ENCODE results near the gene AHCY. TPM values are rescaled to one million over a fixed set of nuclear protein-coding genes. Genes with fewer than 3 reads are reported as not detected.
"Not testable (repeated sequence)": the region's sequence is repeated elsewhere in the genome, so short reads cannot be mapped to it uniquely, and the experiment has no call there.

AHCY gene
- total RNA-seq, 4 donors from 2014 or later: 50.4 to 71.5 (median 58.0) TPM

DNA sequence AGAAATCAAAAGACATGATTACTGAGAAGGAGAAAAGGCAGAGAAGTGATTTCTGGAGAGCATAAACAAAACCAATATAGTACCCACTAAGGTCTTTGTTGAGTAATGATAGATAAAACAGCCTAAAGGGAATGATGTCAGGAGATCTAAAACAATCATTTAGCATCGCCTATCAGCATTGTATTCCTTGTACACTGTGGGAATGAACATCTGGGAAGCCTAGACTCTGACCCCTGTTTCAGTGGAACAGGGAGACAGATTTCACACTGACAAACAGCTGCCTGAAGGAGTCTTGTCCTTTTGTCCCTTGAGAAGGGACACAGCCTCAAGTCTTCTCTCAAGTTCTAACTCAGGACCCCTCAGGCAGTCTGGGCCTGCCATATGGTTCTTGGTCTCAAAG is 60.3 kb downstream of the AHCY start:
- Histone ChIP-seq H3K4me3 (no peak overlapping the region), H3K27ac (no peak overlapping the region), H3K9me3 (peaks cover 0 to 5% (median 0%) of the 10 kb centered on the region in 3 donors), H3K27me3 (no peaks in the 10 kb centered on the region), H3K36me3 (no peaks in the 10 kb centered on the region), H3K4me1 (no peaks in the 10 kb centered on the region)
- TF ChIP-seq POLR2A (IDR thresholded peaks at IDR 0.05) (no peak), EP300 (IDR thresholded peaks at IDR 0.05) (no peak), POLR2AphosphoS5 (IDR thresholded peaks at IDR 0.05) (no peak)
- TF ChIP-seq, protein P1, sequence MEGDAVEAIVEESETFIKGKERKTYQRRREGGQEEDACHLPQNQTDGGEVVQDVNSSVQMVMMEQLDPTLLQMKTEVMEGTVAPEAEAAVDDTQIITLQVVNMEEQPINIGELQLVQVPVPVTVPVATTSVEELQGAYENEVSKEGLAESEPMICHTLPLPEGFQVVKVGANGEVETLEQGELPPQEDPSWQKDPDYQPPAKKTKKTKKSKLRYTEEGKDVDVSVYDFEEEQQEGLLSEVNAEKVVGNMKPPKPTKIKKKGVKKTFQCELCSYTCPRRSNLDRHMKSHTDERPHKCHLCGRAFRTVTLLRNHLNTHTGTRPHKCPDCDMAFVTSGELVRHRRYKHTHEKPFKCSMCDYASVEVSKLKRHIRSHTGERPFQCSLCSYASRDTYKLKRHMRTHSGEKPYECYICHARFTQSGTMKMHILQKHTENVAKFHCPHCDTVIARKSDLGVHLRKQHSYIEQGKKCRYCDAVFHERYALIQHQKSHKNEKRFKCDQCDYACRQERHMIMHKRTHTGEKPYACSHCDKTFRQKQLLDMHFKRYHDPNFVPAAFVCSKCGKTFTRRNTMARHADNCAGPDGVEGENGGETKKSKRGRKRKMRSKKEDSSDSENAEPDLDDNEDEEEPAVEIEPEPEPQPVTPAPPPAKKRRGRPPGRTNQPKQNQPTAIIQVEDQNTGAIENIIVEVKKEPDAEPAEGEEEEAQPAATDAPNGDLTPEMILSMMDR (IDR thresholded peaks at IDR 0.05): no peak
- 70 to 75% methylated on average over 1 of the region's 1 CpG for WGBS, 2 donors (ENCODE audit: low coverage in 1 of 2)
- no peak for ATAC-seq

DNA sequence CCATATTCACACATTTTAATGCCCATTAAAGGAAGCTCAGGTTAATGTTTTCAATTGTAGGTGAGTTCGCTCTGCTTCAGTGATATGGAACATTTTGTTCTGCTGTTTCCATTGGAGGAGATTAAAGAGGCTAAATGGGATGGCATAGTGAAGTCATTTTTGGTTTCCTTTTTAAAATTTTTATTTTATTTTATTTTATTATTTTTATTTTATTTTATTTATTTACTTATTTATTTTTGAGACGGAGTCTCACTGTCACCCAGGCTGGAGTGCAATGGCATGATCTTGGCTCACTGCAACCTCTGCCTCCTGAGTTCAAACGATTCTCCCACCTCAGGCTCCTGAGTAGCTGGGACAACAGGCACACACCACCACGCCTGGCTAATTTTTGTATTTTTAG is 61.1 kb downstream of the AHCY start:
- H3K9me3 ChIP-seq: peaks cover 0 to 13% (median 0%) of the 10 kb centered on the region in 3 donors
- not testable (repeated sequence) for H3K27me3 ChIP-seq, H3K4me3 ChIP-seq, H3K36me3 ChIP-seq, ATAC-seq, H3K27ac ChIP-seq, H3K4me1 ChIP-seq
- WGBS, 2 donors (ENCODE audit: low coverage in 1 of 2): 83 to 89% methylated on average over 3 to 4 of the region's 4 CpGs

DNA sequence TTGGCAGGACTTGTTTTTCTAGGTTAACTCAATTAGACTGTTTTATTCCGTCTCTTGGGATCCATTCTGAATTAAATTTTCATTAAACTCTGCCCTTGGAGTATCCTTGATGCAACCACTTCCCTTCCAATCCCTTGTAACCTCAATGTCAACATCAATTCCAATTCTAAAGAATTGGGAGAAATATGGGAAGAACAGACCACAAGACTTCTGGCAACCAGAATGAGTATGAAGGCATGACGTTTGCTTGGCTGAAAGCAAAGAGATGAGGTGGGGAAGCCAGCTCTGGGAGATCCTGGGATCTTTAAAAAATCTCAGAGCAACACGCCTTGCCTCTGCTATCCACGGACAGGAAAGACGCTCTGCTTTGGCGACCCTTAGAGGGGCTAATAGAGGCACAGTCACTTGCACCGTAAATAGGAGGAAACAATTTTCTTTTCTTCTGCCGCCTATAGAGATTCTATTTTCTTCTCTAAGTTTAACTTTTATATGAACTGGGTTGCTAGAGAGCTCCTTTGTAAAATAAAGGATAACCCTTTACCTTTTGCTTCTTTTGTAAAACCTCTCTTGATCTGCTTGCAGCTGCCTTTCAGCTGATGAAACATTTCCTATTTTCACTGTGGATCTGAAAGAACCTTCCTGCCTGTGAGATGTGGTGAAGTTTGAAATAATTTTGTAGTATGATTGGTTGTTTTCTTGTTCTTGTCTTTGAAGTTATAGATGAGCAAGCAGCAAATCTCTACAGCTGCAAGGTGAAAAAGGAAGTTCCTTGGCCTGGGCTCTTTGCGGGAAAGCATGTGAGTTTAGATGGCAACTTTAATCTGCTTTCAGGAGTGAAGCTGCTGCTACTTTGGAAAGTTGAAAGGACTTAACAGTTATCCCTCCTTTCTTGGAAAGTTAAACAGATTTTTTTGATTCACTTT is 62.2 kb downstream of the AHCY start, which contains the start of gene ASIP:
TSS of gene ASIP (plus strand) at position 731 of the 923 bp plus-strand sequence. CDS start 18,952 bp downstream, outside the sequence.
- H3K27me3 ChIP-seq: no peaks in the 10 kb centered on the region
- no peaks in the 10 kb centered on the region for H3K36me3 ChIP-seq
- TF ChIP-seq, protein P1 (IDR thresholded peaks at IDR 0.05): no peak
- TF ChIP-seq POLR2AphosphoS5 (IDR thresholded peaks at IDR 0.05) (no peak), EP300 (IDR thresholded peaks at IDR 0.05) (no peak), POLR2A (IDR thresholded peaks at IDR 0.05) (no peak)
- H3K4me3 ChIP-seq: no peak within 1 kb of the TSS
- no peak within 1 kb of the TSS for H3K27ac ChIP-seq
- WGBS, 2 donors (ENCODE audit: low coverage in 1 of 2): 59 to 63% methylated on average over 7 to 9 of the region's 9 CpGs
- ATAC-seq: no peak
- peaks cover 0 to 18% (median 0%) of the 10 kb centered on the region in 3 donors for H3K9me3 ChIP-seq
- H3K4me1 ChIP-seq: no peaks in the 10 kb centered on the region

DNA sequence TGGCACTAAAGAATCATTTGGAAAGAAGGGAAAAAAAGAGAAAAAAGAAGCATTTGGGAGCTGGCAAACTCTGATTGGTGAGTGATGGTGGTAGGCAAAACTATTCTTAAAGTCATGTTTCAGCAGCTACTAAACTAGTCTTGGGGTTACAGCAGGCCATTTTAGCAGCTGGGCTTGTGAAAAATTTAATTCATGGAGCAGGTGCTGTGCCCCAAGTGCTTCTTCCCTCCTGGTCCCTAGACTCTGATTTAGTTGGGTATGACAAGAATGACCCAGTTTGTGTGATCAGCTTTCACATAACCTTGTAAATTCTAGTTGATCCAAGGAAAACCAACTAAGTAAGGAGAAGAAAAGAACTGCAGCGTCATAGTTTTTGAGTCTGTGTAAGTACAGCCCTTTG is 63.0 kb downstream of the AHCY start:
- ATAC-seq: no peak
- Histone ChIP-seq H3K4me1 (no peaks in the 10 kb centered on the region), H3K27me3 (no peaks in the 10 kb centered on the region), H3K9me3 (peaks cover 0 to 18% (median 0%) of the 10 kb centered on the region in 3 donors), H3K27ac (no peak overlapping the region), H3K36me3 (no peaks in the 10 kb centered on the region), H3K4me3 (no peak overlapping the region)
- TF ChIP-seq POLR2AphosphoS5 (IDR thresholded peaks at IDR 0.05) (no peak), POLR2A (IDR thresholded peaks at IDR 0.05) (no peak)
- TF ChIP-seq, protein P1 (IDR thresholded peaks at IDR 0.05): no peak
- 80 to 100% methylated on average over 1 of the region's 1 CpG for WGBS, 2 donors (ENCODE audit: low coverage in 1 of 2)

DNA sequence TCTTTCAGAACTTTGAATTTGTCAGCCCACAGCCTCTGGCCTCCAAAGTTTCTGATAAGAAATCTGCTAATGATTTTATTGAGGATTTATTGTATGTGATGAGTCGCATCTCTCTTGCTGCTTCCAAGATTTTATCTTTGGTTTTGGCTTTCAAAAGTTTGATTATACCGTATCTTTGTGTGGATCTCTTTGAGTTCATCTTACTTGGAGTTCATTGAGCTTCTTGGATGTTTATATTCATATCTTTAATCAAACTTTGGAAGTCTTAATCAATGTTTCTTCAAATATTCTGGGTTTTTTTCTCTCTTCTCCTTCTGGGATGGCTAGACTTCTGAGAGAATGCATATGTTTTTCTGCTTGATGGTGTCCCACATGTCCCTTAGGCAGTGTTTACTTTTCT is 65.2 kb downstream of the AHCY start:
- 96 to 100% methylated on average over 2 of the region's 2 CpGs for WGBS, 2 donors (ENCODE audit: low coverage in 1 of 2)
- no peaks in the 10 kb centered on the region for H3K4me1 ChIP-seq
- no peaks in the 10 kb centered on the region for H3K36me3 ChIP-seq
- TF ChIP-seq POLR2AphosphoS5 (IDR thresholded peaks at IDR 0.05) (no peak), EP300 (IDR thresholded peaks at IDR 0.05) (no peak), POLR2A (IDR thresholded peaks at IDR 0.05) (no peak)
- TF ChIP-seq, protein P1 (IDR thresholded peaks at IDR 0.05): no peak
- H3K27ac ChIP-seq: no peak overlapping the region
- no peak for ATAC-seq
- H3K27me3 ChIP-seq: no peaks in the 10 kb centered on the region
- H3K9me3 ChIP-seq: peaks cover 0 to 18% (median 0%) of the 10 kb centered on the region in 3 donors
- no peak overlapping the region for H3K4me3 ChIP-seq

All from gastroesophageal sphincter (tissue), 4 donors.